HG03060 (cell line): ENCODE measurements around the gene F3.

Experiments used
- ATAC-seq: cut with Tn5 transposase; IDR thresholded peaks from one replicate; pipeline ENCODE4 v1.9.1; 2021; ENCODE audit warnings: low read depth, moderate number of reproducible peaks; ENCODE audit not compliant: unreplicated experiment

The F3 gene

DNA sequence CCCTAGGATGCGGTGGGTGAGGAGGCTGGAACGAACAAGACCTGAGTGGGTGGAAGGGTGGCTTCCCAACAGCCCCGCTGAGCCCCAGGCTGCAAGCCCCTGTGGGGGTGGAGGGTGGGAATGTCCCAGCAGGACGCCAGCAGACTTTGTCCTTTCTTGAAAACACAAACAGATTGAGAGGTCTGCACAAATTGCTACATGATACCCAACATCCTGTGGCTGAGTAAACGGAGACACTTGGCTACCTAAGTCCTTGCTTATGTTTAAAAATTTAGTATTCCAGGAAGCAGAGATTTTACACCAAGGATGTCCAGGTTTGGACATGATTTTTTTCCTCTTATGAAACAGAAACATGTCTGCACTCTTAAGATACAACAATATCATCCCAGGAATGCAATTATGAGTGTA lies 11.8 kb upstream of the F3 start:
- ATAC-seq = no peak

DNA sequence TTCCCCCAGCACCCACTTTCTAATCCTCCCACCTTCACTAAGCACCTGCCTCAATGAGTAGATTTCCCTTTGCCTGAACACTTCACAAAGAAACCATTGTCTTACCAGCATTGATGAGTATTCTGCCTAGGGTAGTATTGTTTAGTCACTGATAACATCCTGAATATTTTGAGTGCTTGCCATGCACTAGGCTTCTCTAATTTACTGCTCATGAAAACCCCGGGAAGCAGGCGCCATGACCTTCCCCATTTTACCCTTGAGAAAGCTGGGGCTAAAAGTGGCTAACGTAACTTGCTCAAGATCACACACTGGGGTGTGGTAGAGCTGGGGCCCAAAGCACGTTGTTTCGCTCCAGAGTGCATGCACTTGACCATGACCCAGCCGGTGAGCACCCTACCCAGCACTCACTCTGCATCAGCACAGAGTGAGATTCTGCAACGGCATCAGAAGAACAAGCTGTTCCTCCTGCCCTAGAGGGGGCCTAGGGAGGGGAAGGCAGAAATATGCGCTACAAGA lies 10.6 kb upstream of the F3 start:
- ATAC-seq = no peak

DNA sequence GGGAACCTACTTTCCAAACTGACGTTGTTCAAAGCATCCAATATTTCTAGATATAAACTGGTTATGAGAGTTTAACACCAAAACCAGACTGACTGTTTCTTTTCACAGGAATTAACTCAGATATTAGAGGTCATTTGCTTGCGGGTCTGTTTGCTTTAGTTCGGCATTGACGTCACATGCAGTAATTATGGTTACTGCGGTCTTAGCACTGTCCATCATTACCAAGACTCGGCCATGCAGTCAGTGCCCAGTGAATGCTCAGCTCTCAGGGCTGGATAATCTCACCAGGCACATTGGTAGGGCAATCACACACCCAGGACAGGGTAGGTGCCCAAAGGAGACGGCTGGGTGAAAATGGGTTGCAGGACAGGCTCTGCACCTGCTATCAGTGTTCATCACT lies 9.9 kb upstream of the F3 start:
- ATAC-seq = no peak

DNA sequence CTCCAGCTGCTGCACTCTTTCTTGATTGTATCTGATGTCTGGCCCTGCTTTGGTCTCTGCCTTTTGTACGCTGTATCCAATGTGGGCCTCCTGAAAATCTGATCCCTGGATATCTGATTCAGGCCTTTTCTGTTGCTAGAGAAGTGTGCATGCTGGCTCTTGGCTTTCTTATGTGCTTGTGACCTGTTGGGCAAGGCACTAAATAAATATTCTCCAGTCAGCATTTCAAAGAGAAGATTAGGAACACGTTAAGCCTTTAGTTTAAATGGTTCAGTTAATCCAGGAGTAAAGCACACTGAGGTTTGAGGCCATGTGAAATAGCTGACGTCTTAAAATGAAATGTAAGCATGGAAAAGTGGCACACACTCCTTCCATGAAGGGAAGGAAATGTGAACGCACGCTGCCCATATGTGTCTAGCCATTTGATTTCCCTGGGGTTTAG lies 9.3 kb upstream of the F3 start:
- no peak for ATAC-seq

DNA sequence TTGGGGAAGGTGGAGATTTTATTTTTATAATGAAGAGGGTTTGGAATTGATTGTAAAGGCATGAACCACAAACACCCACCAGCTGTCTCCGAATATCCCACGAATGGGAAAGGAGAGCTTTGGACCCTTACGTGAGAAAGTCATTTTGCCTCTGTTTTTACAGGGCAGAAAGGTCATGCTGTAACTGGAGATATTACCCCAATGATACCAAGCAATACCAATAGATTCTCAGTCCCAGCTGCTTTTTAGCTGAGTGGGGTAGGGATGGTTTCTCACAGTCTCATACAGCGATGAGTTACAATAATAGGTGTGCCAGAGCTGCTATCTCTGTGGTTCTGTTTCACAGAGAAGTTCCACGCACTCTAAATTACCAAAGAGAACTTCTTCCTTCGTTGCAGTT lies 8.8 kb upstream of the F3 start:
- no peak for ATAC-seq

DNA sequence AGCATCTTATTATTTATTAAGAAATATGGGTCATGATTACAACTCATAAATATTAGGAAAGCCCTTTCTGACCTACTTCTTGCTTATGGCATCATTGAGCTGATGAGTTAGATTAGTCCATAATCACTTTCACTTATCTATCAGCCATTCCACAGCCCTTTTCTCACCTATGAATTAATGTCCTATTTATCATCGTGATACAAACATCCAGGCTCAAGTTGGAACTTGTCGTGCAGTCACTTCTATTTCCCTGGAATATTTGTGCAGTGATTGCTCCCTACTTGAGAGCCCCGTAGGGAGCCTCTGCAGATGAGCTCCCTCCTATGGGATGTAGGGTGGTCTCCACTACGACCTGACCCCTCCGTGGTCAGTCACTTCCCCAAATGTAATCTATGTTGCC lies 8.1 kb upstream of the F3 start:
- no peak for ATAC-seq

DNA sequence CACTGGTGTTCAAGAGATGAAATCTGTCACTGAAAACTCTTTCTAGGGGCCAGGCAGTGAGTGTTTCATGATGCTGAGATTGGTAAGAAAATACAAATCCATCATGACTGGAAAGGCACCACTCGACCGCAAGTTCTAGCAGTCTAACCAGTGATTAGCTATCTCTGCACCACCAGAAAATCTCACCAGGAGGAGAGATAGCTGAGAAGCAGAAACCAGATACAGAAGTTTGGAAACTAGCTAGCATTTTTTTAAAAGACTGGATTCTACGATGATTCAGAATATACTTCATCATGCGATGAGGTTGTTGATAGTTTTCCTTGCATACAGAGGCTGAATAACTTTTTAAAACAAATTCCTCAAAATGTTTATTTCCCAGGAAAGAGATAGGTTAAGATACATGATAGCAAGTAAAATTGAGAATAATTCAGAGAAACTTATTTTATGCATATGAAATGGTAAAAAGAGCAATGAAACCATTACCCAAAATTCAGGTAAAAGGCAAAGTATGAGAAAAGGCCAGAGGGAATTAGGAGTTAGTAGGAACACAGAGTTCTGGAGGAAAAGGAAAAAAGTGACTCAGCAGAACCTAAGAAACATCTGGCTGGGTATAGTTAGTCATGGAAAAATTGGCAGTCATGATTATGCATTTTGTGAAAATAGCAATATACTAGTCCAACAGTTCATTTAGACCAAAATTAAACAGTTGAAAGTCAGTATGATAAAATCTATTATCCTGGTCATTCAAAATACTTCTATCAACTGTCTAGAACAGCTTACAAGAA lies 3.3 kb upstream of the F3 start:
- ATAC-seq = no peak

DNA sequence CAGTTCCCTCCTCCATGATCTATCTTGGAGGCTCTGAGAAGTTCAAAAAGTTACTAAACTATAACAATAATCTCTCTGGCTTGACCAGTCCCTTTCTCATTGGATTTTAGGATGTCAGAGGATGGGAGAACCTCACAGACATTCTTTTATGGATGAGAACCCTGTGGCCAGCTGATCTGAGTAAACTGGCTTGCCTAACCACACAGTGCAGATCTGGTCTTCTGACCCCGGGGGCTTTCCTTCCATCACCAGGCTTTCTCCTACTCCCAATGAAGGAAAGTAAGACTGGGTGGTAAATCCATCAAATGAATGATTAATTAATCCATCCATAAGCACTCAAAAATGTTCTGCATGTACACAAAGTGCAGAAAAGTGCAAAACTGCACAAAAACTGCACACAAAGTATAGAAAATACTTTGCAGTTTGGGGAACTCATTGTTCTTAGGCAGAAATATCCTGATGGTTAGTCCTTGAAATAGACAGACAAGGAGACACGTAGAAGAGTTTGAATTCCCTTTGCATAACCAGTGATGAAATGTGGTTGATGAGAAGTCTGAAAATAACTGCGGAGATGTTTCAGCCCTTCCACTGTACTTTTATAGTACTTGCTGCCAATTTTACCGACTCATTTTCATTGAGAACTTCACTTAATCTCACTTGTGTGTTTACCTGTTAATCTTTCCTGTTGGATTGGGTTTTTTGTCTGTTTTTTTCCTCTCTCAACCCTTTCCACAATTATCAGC lies 2.5 kb upstream of the F3 start:
- ATAC-seq = no peak

DNA sequence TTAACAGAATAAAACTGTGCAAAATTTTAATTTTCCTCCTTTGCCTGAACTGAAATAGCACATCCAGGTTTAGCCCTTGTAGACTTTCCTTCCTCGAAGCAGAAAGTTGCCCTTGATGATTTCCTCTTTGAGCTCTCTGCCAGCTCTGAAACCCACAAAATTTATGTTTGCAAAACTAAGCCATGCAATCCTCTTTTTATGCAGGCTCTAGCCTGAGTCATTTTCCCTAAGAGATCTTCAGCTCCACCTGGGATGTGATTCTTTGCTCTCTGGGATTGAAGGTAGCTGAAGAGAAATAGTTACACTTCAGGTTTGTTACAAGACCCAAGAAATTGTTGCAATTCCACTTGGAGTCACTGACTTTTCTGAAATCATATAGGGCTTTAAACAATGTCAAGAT lies 1.4 kb upstream of the F3 start:
- no peak for ATAC-seq

DNA sequence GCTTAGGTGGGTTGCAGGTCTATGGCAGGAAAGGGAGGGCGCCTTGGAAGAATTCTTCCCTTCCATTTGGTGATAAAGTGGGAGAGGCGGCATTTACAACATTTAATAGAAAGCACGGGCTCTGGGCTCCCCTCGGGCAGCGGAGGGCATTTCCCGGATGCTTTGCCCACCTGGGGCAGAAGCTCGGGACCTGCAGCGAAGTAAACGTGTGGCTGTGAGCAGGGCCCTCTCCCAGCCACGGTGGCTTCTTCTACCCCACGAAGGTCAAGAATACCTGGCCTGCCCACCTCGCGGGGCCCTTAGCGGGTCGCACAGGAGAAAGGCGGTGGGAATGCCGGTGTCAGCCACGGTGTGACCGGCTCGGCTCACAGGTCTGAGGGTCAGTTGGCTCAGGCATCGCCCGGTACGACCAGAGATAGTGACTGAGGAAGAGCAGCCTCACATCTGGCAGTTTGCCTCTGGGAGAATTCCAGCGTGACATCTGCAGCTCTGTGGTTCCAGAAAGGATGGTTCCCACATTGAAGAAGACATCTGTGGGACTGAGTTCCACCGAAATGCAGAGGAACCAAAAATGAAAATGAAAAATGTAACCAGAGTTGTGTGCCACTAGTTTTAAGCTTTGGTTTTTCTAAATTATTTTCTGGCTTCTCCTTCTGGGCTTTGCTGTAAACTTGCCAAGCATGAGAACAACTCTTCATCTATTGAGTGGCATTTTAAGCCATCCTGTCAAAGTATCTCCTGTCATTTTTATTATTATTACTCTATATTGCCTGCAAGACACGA lies 720 bp upstream of the F3 start:
- ATAC-seq = no peak

DNA sequence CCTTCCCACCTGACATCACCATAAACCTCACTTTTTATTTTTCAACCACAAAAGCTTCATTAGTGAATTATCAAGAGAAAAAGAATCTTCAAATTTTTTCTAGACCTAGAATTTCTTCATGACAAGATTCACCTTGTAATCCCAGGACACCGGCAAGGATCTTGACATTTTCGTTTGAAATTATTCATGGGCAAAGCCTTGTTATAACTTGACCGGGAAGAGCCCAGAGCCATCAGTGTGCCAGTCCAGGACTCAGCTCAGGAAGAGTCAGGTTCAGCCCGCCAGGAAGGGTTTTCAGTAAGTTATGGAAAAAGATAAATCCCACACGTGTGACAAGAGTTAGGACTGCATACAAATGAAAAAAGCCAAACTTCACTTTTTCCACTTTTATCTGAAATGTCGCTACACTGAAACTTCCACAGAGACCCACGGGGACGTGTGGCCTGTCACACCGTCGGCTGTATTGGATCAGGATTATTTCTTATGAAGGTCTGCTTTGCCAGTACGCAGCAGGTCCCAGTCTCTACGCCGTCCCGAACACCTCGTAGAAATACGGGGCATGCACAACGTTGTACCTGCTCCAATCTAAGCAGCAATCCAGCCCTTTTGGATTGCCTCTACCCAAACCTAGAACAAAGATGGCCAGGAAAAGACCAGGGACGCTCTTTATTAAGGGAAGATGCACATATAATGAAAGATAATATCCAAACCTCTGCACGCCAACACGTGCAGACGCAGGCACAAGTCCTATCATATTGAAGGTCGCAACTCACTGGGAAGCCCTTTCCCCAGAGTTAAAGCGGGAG lies 916 bp downstream of the F3 start:
- no peak for ATAC-seq

DNA sequence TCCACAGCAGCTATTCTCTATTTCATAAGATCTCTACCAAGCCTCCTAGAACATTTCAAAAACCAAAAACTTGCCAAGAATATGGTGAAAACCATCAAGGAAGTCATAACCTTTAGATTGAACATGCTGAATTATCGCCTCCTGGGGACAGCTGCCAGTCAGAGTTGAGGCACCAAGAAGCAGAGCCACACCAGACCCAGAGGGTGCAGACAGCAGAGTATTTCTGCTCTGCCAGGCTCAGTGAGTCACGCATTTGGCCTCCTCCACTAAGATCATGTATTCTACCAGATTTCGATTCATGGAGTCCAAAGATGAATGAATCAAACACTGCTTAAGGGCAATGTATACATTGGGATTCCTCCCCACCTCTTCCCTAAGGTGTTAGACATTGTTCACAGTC lies 2.1 kb downstream of the F3 start:
- no peak for ATAC-seq

DNA sequence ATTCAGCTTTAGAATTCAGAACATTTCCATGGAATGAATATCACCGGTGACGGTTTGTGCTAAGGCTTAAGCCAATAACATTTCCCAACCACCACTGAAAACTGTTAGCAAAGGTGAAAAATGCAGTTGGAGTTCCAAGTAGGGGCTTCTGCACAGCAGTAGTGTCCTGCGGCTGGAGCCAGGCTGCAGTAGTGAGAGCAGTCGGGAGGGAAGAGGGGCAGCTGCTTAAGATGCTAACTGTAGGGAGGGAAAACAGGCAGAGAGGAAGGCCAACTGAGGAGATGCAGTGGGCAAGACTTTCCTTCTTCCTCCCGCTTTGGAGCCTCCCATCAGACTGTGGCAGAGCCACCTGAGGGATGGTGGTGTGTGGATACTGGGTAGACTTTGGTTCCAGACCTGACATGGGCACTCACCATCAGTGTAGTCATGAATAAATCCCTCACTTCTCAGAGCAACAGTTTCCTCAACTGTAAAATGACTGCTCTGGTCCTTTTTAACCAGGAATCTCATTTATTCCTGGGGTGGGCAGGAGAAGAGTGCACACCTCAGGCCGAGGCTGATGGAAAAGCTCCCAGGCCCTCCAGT lies 3.2 kb downstream of the F3 start:
- no peak for ATAC-seq

DNA sequence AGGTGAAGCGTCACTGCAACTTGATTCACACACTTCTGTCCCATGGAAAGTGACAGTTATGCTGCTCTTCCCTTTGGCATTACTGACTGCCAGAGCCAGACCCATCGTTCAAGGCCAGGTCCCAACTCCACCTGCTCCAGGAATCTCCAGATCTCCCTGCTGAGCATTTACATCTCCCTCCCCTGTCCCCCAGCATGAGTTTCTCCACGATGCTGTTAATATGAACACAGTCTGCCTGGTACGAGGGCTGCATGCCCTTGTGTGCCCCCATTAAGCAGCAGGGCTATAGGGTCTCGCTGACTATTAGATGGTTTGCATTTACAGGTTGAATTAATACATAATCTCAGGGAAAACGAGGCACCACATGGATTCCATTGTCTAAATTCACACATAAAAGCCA lies 4.3 kb downstream of the F3 start:
- ATAC-seq = no peak

DNA sequence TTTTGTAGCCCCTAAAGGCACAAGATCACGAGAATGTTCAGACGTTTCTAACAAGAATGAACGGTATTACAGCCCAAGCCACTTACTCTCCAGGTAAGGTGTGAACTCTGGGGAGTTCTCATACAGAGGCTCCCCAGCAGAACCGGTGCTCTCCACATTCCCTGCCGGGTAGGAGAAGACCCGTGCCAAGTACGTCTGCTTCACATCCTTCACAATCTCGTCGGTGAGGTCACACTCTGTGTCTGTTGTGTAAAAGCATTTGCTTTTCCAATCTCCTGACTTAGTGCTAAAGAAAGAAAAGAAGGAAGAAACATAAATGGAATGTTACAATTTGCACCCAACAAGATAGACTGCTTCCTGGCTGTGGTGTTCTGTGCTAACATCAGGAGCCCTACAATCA lies 5.7 kb downstream of the F3 start:
- ATAC-seq = no peak

DNA sequence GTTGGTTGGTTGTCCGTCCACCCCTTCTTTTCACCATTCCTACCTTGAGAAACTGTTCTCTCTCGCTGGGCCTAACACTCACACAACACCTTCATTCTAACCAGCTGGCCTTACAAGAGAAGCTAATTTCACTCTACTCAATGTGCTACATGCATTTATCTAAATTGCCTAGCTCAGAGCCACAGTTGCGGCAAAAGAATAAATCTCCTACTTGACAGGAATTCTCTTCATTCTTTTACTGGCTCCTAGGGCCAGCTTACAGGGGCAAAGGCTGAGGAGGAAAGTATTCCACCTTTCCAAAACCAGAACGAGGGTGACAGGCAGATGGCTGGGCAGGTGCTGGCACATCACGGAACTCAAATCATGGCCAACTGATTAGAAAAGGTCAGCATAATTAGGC lies 6.5 kb downstream of the F3 start:
- ATAC-seq = no peak

DNA sequence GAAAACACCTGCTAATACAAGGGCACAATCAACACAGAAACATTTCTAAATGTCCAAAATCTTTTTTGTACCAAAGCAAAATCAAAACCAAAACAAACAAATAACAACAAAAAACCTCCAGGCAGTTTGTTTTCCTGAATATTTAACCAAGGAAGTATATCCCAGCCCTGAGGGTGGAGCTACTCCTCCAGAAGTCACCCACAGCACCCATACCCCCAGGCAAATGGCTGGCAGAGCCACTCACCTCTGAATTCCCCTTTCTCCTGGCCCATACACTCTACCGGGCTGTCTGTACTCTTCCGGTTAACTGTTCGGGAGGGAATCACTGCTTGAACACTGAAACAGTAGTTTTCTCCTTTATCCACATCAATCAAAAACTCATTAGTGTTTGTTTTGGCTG lies 9.5 kb downstream of the F3 start:
- ATAC-seq = no peak

DNA sequence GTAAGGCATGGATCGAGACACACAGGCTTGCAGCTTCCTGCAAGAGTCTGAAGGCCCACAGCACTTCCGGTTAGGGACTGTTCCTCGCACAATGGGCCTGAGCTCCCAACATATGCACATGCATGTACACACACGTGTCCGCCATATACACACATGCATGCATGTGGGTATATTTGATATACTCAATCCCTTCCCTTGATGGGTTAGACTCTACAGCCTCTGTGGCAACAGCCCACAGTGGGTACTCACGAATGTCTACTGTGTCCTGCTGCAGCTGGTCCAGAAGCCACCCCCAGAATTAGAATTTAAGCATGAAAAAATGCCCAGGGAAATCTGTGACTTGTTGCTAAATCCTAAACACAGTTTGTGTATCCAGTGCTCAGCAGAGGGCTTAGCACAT lies 9.9 kb downstream of the F3 start:
- ATAC-seq = no peak

DNA sequence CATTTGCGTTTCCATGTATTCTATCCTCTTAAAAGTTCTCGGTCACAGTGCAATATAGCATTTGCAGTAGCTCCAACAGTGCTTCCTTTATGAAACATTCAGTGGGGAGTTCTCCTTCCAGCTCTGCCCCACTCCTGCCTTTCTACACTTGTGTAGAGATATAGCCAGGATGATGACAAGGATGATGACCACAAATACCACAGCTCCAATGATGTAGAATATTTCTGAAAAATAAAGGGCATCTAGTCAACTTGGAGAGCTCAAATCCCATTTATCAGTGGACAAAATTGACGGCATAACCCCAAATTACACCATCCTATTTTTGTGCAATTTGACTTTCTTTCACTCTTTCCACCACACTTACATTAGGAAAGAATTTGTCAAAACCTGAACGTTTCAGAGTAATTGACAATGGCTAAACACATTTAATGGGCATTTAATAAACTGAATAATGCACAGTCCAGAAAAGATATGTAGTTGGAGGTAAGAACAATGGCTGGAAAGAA lies 11.1 kb downstream of the F3 start:
- ATAC-seq = no peak

DNA sequence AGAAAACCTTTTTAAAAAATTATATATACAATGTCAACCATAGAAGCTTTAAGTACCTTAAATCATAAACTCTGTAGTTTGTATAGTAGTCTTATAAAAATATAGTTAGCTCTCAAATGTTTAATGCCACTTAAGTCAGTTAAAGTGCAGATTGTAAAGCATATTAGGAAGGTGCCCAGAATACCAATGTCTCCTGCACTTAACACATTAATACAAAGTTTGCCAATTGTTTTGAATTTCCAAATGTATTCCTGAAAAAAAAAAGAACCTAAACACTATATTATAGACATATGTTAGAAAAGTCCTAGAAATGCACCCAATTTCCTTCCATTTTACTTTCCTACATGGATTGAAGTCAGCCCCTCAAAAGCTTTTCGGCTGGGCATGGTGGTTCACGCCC lies 12.1 kb downstream of the F3 start:
- ATAC-seq = no peak
